Urinary bladder (tissue), 4 donors: Measurements from ENCODE around the gene PLCL1. TPM values are rescaled to one million over a fixed set of nuclear protein-coding genes. Genes with fewer than 3 reads are reported as not detected.

Experiments
- DNase-seq: peaks from one replicate; pipeline ENCODE4 v3.0.0-alpha.2; 2015; ENCODE audit errors: extremely low spot score
- H3K27ac ChIP-seq: one replicate; pipeline ENCODE4 v1.5.1; 2013; ENCODE audit warnings: low read depth, mild to moderate bottlenecking, moderate library complexity
- H3K36me3 ChIP-seq: one replicate; pipeline ENCODE4 v1.6.1; 2013; ENCODE audit warnings: mild to moderate bottlenecking, moderate library complexity; ENCODE audit not compliant: insufficient read depth
- H3K4me1 ChIP-seq: one replicate; pipeline ENCODE4 v1.6.1; 2013; ENCODE audit warnings: mild to moderate bottlenecking, moderate library complexity; ENCODE audit not compliant: insufficient read depth
- H3K4me3 ChIP-seq: one replicate; pipeline ENCODE4 v1.5.1; 2013; ENCODE audit warnings: low read depth, low read length
- WGBS: extraction: QIAGEN DNeasy Blood & Tissue Kit; methylation state at CpG from one replicate; pipeline ENCODE4 v1.1.7; 2013; 5-methylcytosine and 5-hydroxymethylcytosine counted together
- polyA plus RNA-seq: library from polyadenylated mRNA; stranded (reverse); fragments of 200-250 nt; gene quantifications from one replicate; pipeline ENCODE4 v1.2.3, GENCODE V29; 2013
- total RNA-seq: library from RNA; depleted of rRNA; stranded (reverse); fragments of >200 nt; gene quantifications from one replicate; pipeline ENCODE4 v1.2.3, GENCODE V29; 2014
- donor health status: healthy with polysubstance abuse.
- donor health status: healthy.

The PLCL1 gene
- total and polyA plus RNA-seq, 2 donors = 6.0 to 17.8 TPM

- no peak overlapping the region for H3K4me3 ChIP-seq
- no peaks in the 10 kb centered on the region for H3K4me1 ChIP-seq
- no peaks in the 10 kb centered on the region for H3K36me3 ChIP-seq
- no peak for DNase-seq
- no peak overlapping the region for H3K27ac ChIP-seq
- WGBS = 58% methylated on average over 2 of the region's 2 CpGs
Observed at GRCh38 chr2:197894751-197895274, 90.4 kb downstream of the PLCL1 start.

GRCh38 chr2:197897960-197898678 is 93.7 kb downstream of the PLCL1 start:
- H3K4me3 ChIP-seq = no peak overlapping the region
- H3K4me1 ChIP-seq = no peaks in the 10 kb centered on the region
- 94% methylated on average over 4 of the region's 4 CpGs for WGBS
- H3K36me3 ChIP-seq = no peaks in the 10 kb centered on the region
- DNase-seq = no peak
- no peak overlapping the region for H3K27ac ChIP-seq

- Histone ChIP-seq H3K4me1 (no peaks in the 10 kb centered on the region), H3K4me3 (no peak overlapping the region), H3K36me3 (no peaks in the 10 kb centered on the region), H3K27ac (no peak overlapping the region)
- 86% methylated on average over 2 of the region's 2 CpGs for WGBS
- no peak for DNase-seq
Observed at GRCh38 chr2:197904446-197904845, 100.1 kb downstream of the PLCL1 start.

DNA sequence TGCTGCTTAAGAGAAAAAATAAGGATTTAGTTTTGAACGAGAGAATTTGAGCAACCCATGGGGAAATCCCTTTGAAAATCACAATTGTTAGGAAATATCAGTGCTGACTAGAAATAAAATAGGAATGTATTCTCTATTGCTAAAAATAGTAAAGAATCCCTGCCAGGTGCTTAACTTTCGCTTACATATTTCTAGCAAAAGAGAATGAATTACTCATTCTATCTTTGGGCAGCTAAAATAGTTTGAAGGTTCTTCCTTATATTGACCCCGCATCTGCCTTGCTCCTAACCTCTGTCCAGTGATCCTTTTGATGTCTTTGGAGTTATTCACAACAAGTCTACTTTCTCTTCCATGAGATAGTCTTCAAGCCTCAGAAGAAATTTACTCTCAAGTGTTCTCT is 103.8 kb downstream of the PLCL1 start:
- 68% methylated on average over 3 of the region's 3 CpGs for WGBS
- H3K27ac ChIP-seq = no peak overlapping the region
- H3K4me3 ChIP-seq = no peak overlapping the region
- DNase-seq = no peak
- H3K36me3 ChIP-seq = no peaks in the 10 kb centered on the region
- no peaks in the 10 kb centered on the region for H3K4me1 ChIP-seq

DNA sequence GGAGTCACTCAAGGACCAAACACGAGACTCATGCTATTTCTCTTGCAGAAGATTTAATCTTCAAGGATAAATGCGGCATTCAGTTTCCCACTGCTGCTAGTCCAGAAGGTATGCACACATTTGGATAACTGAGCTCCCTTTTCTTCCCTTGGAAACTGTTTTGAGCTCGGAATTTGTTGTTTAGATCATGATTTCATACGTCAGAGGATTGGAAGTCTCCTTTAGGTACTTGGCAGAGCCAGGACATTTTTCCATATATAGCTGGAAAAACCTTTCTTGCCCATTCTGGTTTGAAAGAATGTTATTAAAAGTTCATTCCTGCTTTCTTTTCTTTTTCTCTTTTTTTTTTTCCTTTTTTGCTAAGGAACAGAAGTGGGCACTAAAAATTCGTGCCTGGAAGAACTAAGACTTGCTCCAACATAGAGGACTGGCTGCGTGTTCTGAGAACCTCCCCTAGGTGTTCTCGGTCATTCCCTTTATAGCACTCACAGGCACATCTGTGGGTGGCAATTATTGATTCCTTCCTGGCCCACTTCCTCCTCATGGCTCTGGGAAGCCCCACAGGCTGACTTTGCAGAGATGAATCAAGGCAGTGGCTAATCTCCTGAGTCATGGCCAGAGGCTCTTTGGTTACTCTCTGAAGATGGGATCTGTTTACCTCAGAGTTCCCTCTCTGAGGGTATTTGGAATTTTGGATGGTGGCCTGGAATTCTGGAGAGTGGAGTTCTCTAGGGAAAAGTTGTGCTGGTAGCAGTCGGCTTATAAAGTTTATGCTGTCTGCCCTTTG is 104.8 kb downstream of the PLCL1 start:
- no peak overlapping the region for H3K27ac ChIP-seq
- 33% methylated on average over 8 of the region's 8 CpGs for WGBS
- no peak for DNase-seq
- H3K4me1 ChIP-seq = no peaks in the 10 kb centered on the region
- H3K4me3 ChIP-seq = no peak overlapping the region
- H3K36me3 ChIP-seq = no peaks in the 10 kb centered on the region

DNA sequence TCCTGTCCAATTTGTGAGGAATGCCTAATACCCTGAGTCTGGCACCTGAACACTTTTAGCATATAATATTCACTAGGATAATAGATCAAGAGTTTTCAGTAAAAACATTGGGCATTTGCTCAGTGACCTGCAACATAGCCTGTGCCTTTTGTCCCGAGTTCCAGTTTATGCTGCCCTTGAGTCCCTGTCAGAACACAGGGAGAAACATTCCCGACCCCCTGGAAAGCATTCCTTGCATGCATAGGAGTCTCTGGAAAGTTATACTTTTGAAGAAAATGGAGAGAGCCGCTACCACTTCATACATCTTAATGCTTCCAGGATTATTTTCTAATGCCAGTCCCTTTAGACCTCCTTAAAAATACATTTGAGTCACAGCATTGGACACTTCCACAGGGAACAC is 107.3 kb downstream of the PLCL1 start:
- Histone ChIP-seq H3K4me3 (no peak overlapping the region), H3K36me3 (no peaks in the 10 kb centered on the region), H3K4me1 (no peaks in the 10 kb centered on the region), H3K27ac (no peak overlapping the region)
- WGBS = 75% methylated on average over 3 of the region's 3 CpGs
- no peak for DNase-seq

DNA sequence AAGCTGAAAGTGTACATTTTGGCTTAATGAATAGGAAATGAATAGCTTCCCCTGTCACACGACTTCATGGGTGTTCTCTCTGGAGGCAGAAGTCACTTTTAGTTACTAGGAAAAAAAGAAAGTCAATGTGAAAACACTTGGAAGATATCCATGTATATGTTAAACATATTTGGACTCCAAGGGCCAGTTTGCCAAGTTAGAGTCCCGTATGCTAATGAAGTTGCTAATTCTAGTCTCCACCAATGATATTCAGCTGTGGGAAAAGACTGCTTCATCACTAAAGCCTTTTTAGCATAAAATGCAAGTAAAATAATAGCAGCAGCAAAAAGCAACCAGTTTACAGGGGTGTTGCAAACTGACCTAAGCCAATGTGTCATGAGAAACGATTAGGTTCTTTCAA is 108.7 kb downstream of the PLCL1 start:
- Histone ChIP-seq H3K4me1 (no peaks in the 10 kb centered on the region), H3K4me3 (no peak overlapping the region)
- WGBS = 60% methylated on average over 3 of the region's 3 CpGs

GRCh38 chr2:197914778-197915177 is 110.4 kb downstream of the PLCL1 start:
- 59% methylated on average over 2 of the region's 2 CpGs for WGBS
- Histone ChIP-seq H3K4me1 (no peaks in the 10 kb centered on the region), H3K4me3 (no peak overlapping the region), H3K36me3 (no peaks in the 10 kb centered on the region), H3K27ac (no peak overlapping the region)
- no peak for DNase-seq

More for the DNA sequence above, 108.7 kb downstream of the PLCL1 start:
- no peak for DNase-seq
- no peaks in the 10 kb centered on the region for H3K36me3 ChIP-seq
- no peak overlapping the region for H3K27ac ChIP-seq

GRCh38 chr2:197915548-197916265 is 111.3 kb downstream of the PLCL1 start:
- no peak for DNase-seq
- H3K36me3 ChIP-seq = no peaks in the 10 kb centered on the region
- H3K4me1 ChIP-seq = no peaks in the 10 kb centered on the region
- 71% methylated on average over 3 of the region's 3 CpGs for WGBS
- no peak overlapping the region for H3K4me3 ChIP-seq
- no peak overlapping the region for H3K27ac ChIP-seq

GRCh38 chr2:197919487-197919886 is 115.1 kb downstream of the PLCL1 start:
- H3K4me3 ChIP-seq = no peak overlapping the region
- no peak overlapping the region for H3K27ac ChIP-seq
- no peaks in the 10 kb centered on the region for H3K36me3 ChIP-seq
- H3K4me1 ChIP-seq = no peaks in the 10 kb centered on the region
- no peak for DNase-seq

- no peaks in the 10 kb centered on the region for H3K4me1 ChIP-seq
- H3K27ac ChIP-seq = no peak overlapping the region
- H3K36me3 ChIP-seq = no peaks in the 10 kb centered on the region
- WGBS = 92% methylated on average over 1 of the region's 1 CpG
- DNase-seq = no peak
- no peak overlapping the region for H3K4me3 ChIP-seq
Observed at GRCh38 chr2:197920088-197920487, 115.7 kb downstream of the PLCL1 start.

DNA sequence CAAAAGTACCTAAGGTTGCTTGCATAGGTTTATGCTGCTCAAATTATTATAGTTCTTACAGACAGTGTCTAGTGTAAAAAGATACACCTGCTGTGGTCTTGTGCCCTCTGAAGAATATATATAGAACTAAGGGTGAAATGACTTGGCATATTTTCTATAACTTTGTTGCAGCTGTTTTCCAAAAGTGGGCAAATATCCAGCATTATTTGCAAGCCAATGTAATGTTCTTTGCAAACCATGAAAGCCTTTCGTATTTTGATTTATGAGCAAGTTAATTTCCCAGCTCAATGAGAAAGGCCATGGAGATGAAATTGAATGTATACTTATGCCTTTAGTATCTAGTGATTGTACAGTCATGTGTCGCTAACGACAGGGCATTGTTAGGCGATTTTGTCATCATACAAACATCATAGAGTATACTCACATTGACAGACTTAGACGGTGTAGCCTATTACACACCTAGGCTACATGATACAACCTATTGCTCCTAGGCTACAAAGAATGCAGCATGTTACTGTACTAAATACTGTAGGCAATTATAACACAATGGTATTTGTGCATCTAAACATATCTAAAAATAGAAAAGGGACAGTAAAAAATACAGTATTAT is 116.3 kb downstream of the PLCL1 start:
- Histone ChIP-seq H3K4me3 (no peak overlapping the region), H3K27ac (no peak overlapping the region), H3K4me1 (no peaks in the 10 kb centered on the region), H3K36me3 (no peaks in the 10 kb centered on the region)
- WGBS = 93% methylated on average over 5 of the region's 5 CpGs
- DNase-seq = no peak

DNA sequence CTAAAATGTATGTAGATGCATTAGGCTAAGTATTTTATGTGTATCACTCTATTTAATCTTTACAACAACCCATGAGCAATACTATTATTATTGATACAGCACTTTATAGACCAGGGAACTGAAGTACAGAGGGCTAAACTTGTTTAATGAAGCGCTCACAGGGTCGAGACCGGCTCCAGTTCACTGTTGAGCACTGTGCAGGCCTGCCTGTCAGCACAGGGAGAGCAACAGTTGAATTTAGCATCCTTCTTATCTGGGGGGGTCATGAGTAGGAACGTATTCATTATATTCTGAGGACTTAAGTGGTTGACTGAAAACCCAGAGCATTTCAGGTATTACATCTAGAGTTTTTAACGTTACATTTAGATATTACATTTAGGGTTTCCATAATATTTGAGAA is 120.1 kb downstream of the PLCL1 start:
- H3K36me3 ChIP-seq = no peaks in the 10 kb centered on the region
- H3K4me1 ChIP-seq = no peaks in the 10 kb centered on the region
- H3K27ac ChIP-seq = no peak overlapping the region
- no peak for DNase-seq
- 87% methylated on average over 5 of the region's 5 CpGs for WGBS
- no peak overlapping the region for H3K4me3 ChIP-seq
